Natural killer cell (primary cell): Measurements from ENCODE around the gene DLG3. TPM values are rescaled to one million over a fixed set of nuclear protein-coding genes. Genes with fewer than 3 reads are reported as not detected.

ENCODE experiments used
- ATAC-seq, 3 donors: fragments of 150-1000 bp in 2 of 3; fragments of 200-7000 bp in 1 of 3; cut with Tn5 transposase; 1 replicate in 1 of 3; 2 replicates in 2 of 3; pipeline ENCODE4 v1.10.0; 2021; ENCODE audit warnings: mild to moderate bottlenecking in 2 of 3, moderate library complexity in 2 of 3
- DNase-seq, 2 donors: peaks; one replicate each; pipeline versions ENCODE4 v3.0.0 to v3.0.0-alpha.2; 2013 to 2021; ENCODE audit warnings: mixed read lengths in 1 of 2
- H3K27ac ChIP-seq: one replicate; pipeline ENCODE4 v1.5.1; 2013; ENCODE audit warnings: mild to moderate bottlenecking, low read length
- H3K27me3 ChIP-seq: one replicate; pipeline ENCODE4 v1.6.1; 2013; ENCODE audit warnings: low read length; ENCODE audit not compliant: control insufficient read depth, insufficient read depth
- H3K36me3 ChIP-seq: one replicate; pipeline ENCODE4 v1.6.1; 2013; ENCODE audit warnings: low read length; ENCODE audit not compliant: control insufficient read depth, insufficient read depth
- H3K4me1 ChIP-seq: one replicate; pipeline ENCODE4 v1.6.1; 2013; ENCODE audit warnings: low read length; ENCODE audit not compliant: control insufficient read depth, insufficient read depth
- H3K4me3 ChIP-seq: one replicate; pipeline ENCODE4 v1.5.1; 2013; ENCODE audit warnings: low read length
- H3K9me3 ChIP-seq: one replicate; pipeline ENCODE4 v1.6.1; 2013; ENCODE audit warnings: low read length; ENCODE audit not compliant: control insufficient read depth, insufficient read depth
- H3K27ac Mint-ChIP-seq, 2 donors: one replicate each; pipeline ENCODE4 v1.8.0; 2022; ENCODE audit warnings: mild to moderate bottlenecking in 2 of 2, mixed read lengths in 2 of 2, moderate library complexity in 1 of 2
- H3K27me3 Mint-ChIP-seq, 2 donors: one replicate each; pipeline ENCODE4 v1.8.0; 2022; ENCODE audit warnings: low read depth in 2 of 2, mixed read lengths in 2 of 2
- H3K36me3 Mint-ChIP-seq: one replicate; pipeline ENCODE4 v1.8.0; 2022; ENCODE audit warnings: mixed read lengths
- H3K4me1 Mint-ChIP-seq, 2 donors: one replicate each; pipeline ENCODE4 v1.8.0; 2022; ENCODE audit warnings: mixed read lengths in 2 of 2
- H3K4me3 Mint-ChIP-seq: one replicate; pipeline ENCODE4 v1.8.0; 2022; ENCODE audit warnings: mild to moderate bottlenecking, moderate library complexity, mixed read lengths
- H3K9me3 Mint-ChIP-seq, 2 donors: one replicate each; pipeline ENCODE4 v1.8.0; 2022; ENCODE audit warnings: mixed read lengths in 2 of 2
- WGBS: methylation state at CpG from one replicate; pipeline ENCODE4 v1.1.7; 2013; ENCODE audit warnings: missing lambda C conversion rate; ENCODE audit not compliant: insufficient coverage; 5-methylcytosine and 5-hydroxymethylcytosine counted together
- intact Hi-C: fragments of 100-400 bp; cut with micrococcal nuclease; formaldehyde crosslinking; loops from one replicate; pipeline ENCODE4 v1.14.2; 2022
- total RNA-seq, 4 donors: library from RNA; stranded (reverse); fragments of 120-200 nt in 1 of 4; gene quantifications; one replicate each; pipeline versions ENCODE4 v1.2.3 to v1.2.4, GENCODE V29; 2013 to 2022
- TF ChIP-seq, protein P1 (sequence below): fragments of 200-600 bp; IDR thresholded peaks from one replicate; pipeline ENCODE4 v1.8.0; 2022; ENCODE audit warnings: antibody characterized with exemption

DLG3 gene
- total RNA-seq, 3 donors from 2014 or later (not counting 1 experiment from before 2014, with no cell fraction given) = 13.6 to 17.6 (median 15.9) TPM

- Histone ChIP-seq H3K4me3 (no peak overlapping the region), H3K9me3 (no peaks in the 10 kb centered on the region), H3K36me3 (no peaks in the 10 kb centered on the region), H3K27ac (no peak overlapping the region), H3K4me1 (peaks cover 2% of the 10 kb centered on the region), H3K27me3 (no peaks in the 10 kb centered on the region)
- ATAC-seq = peak in 2 of 3 donors; percentile 18 to 46
- intact Hi-C loops = no loop called here
- TF ChIP-seq, protein P1, sequence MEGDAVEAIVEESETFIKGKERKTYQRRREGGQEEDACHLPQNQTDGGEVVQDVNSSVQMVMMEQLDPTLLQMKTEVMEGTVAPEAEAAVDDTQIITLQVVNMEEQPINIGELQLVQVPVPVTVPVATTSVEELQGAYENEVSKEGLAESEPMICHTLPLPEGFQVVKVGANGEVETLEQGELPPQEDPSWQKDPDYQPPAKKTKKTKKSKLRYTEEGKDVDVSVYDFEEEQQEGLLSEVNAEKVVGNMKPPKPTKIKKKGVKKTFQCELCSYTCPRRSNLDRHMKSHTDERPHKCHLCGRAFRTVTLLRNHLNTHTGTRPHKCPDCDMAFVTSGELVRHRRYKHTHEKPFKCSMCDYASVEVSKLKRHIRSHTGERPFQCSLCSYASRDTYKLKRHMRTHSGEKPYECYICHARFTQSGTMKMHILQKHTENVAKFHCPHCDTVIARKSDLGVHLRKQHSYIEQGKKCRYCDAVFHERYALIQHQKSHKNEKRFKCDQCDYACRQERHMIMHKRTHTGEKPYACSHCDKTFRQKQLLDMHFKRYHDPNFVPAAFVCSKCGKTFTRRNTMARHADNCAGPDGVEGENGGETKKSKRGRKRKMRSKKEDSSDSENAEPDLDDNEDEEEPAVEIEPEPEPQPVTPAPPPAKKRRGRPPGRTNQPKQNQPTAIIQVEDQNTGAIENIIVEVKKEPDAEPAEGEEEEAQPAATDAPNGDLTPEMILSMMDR = no peak
- WGBS = 14% methylated on average over 2 of the region's 3 CpGs
- Mint-ChIP-seq H3K27ac (no peak overlapping the region), H3K4me3 (no peak overlapping the region), H3K9me3 (no peaks in the 10 kb centered on the region), H3K36me3 (no peaks in the 10 kb centered on the region), H3K27me3 (no peaks in the 10 kb centered on the region), H3K4me1 (peaks cover 6 to 19% of the 10 kb centered on the region in 2 donors)
- DNase-seq = peak in 1 of 2 donors; percentile 22
Measured at GRCh38 chrX:70470850-70471289, 26.2 kb downstream of the DLG3 start.

DNA sequence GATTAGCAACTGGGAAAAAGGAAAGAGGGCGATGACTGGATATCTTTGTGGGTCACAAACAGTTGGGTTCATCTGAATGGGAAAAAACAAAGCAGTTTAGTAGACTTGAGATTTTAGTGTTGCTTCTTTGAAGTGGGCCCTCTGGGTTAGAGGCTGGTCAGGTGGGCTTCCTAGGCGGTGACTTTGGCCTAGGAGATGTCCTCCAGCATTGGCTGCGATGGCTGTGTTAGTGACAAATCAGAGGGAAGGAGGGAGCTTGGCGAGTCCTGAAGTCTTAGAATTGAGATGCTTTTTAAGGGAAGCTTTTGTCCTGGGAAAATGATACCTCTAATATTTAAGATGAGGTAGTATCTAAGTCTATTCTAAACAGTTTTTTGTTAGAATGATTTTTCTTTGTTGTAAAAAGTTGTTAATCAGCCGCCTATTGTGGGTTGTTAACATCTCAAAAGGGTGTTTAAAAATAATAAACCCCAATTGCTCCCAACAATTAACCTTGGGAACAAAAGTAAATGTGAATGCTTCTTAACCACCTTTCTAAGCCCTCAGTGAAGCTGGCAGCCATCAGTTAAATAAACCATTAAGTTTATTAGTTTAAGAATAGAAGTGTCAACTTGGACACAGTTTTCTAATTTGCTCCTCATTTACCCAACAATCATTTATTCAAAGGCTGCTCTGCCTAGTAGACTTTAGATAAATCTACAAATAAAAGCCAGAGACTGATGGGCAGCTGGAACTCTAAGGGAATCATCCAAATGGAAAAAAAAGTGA, 31.7 kb downstream of the DLG3 start:
- H3K9me3 Mint-ChIP-seq = no peaks in the 10 kb centered on the region
- TF ChIP-seq, protein P1 = no peak

GRCh38 chrX:70476934-70477733, 32.5 kb downstream of the DLG3 start:
- 58% methylated on average over 11 of the region's 13 CpGs for WGBS
- H3K4me3 Mint-ChIP-seq = no peak overlapping the region
- intact Hi-C loops = no loop called here
- H3K27me3 Mint-ChIP-seq = no peaks in the 10 kb centered on the region
- Histone ChIP-seq H3K4me1 (no peaks in the 10 kb centered on the region), H3K4me3 (no peak overlapping the region), H3K27me3 (no peaks in the 10 kb centered on the region), H3K27ac (no peak overlapping the region), H3K36me3 (peaks cover 4% of the 10 kb centered on the region), H3K9me3 (no peaks in the 10 kb centered on the region)
- H3K9me3 Mint-ChIP-seq = no peaks in the 10 kb centered on the region
- no peaks in the 10 kb centered on the region for H3K36me3 Mint-ChIP-seq
- DNase-seq (no peak), ATAC-seq (no peak)
- peaks cover 0 to 5% of the 10 kb centered on the region in 2 donors for H3K4me1 Mint-ChIP-seq
- H3K27ac Mint-ChIP-seq = no peak overlapping the region
- TF ChIP-seq, protein P1 = no peak

More for the DNA sequence above, 31.7 kb downstream of the DLG3 start:
- H3K4me3 Mint-ChIP-seq = no peak overlapping the region
- H3K36me3 Mint-ChIP-seq = no peaks in the 10 kb centered on the region
- Histone ChIP-seq H3K4me1 (no peaks in the 10 kb centered on the region), H3K27me3 (no peaks in the 10 kb centered on the region), H3K27ac (no peak overlapping the region), H3K36me3 (peaks cover 4% of the 10 kb centered on the region), H3K9me3 (no peaks in the 10 kb centered on the region), H3K4me3 (no peak overlapping the region)
- H3K27me3 Mint-ChIP-seq = no peaks in the 10 kb centered on the region
- intact Hi-C loops = no loop called here
- peaks cover 0 to 6% of the 10 kb centered on the region in 2 donors for H3K4me1 Mint-ChIP-seq
- no peak overlapping the region for H3K27ac Mint-ChIP-seq
- 57% methylated on average over 3 of the region's 5 CpGs for WGBS
- DNase-seq = no peak
- ATAC-seq = no peak
